ENCODE results near the gene LACTB. TPM values are rescaled to one million over a fixed set of nuclear protein-coding genes. Genes with fewer than 3 reads are reported as not detected.
A peak's percentile ranks its signal among the peaks of the same experiment; 100 is the strongest.

LACTB gene
- total RNA-seq, 4 donors from 2014 or later = 10.9 to 37.1 (median 12.6) TPM

GRCh38 chr15:63107895-63108546 is 13.6 kb upstream of the LACTB start:
- Histone ChIP-seq H3K36me3 (no peaks in the 10 kb centered on the region), H3K27ac (peak overlapping the region in 2 of 4 donors; percentile 37 to 64), H3K4me3 (no peak overlapping the region), H3K9me3 (no peaks in the 10 kb centered on the region), H3K4me1 (peaks cover 0 to 16% (median 0%) of the 10 kb centered on the region in 4 donors), H3K27me3 (no peaks in the 10 kb centered on the region)
- peak in 1 of 3 donors; percentile 55 for DNase-seq
- no peak for TF ChIP-seq POLR2A (IDR thresholded peaks at IDR 0.05)
- TF ChIP-seq CTCF (IDR thresholded peaks at IDR 0.05) = no peak

- no peak for DNase-seq
- no peak overlapping the region for H3K4me3 ChIP-seq
- no peak overlapping the region for H3K27ac ChIP-seq
- TF ChIP-seq CTCF (IDR thresholded peaks at IDR 0.05) = no peak
- no peak for TF ChIP-seq POLR2A (IDR thresholded peaks at IDR 0.05)
- peaks cover 0 to 16% (median 0%) of the 10 kb centered on the region in 4 donors for H3K4me1 ChIP-seq
- no peaks in the 10 kb centered on the region for H3K27me3 ChIP-seq
- H3K9me3 ChIP-seq = no peaks in the 10 kb centered on the region
- H3K36me3 ChIP-seq = no peaks in the 10 kb centered on the region
These were observed 12.2 kb upstream of the LACTB start for GRCh38 chr15:63109498-63109897.

- H3K36me3 ChIP-seq = no peaks in the 10 kb centered on the region
These were observed 11.7 kb upstream of the LACTB start for GRCh38 chr15:63109920-63110319.

GRCh38 chr15:63110428-63111026 is 11.1 kb upstream of the LACTB start:
- Histone ChIP-seq H3K36me3 (no peaks in the 10 kb centered on the region), H3K27ac (no peak overlapping the region), H3K9me3 (no peaks in the 10 kb centered on the region), H3K4me1 (peaks cover 0 to 16% (median 0%) of the 10 kb centered on the region in 4 donors), H3K27me3 (no peaks in the 10 kb centered on the region), H3K4me3 (no peak overlapping the region)
- no peak for DNase-seq
- TF ChIP-seq CTCF (IDR thresholded peaks at IDR 0.05) = no peak
- no peak for TF ChIP-seq POLR2A (IDR thresholded peaks at IDR 0.05)

More at GRCh38 chr15:63109920-63110319, 11.7 kb upstream of the LACTB start:
- TF ChIP-seq POLR2A (IDR thresholded peaks at IDR 0.05) (no peak), CTCF (IDR thresholded peaks at IDR 0.05) (no peak)
- no peaks in the 10 kb centered on the region for H3K27me3 ChIP-seq
- H3K4me3 ChIP-seq = no peak overlapping the region
- no peaks in the 10 kb centered on the region for H3K9me3 ChIP-seq
- H3K4me1 ChIP-seq = peaks cover 0 to 16% (median 0%) of the 10 kb centered on the region in 4 donors
- no peak for DNase-seq
- no peak overlapping the region for H3K27ac ChIP-seq

- Histone ChIP-seq H3K27ac (no peak overlapping the region), H3K9me3 (no peaks in the 10 kb centered on the region), H3K4me1 (peaks cover 0 to 16% (median 0%) of the 10 kb centered on the region in 4 donors), H3K4me3 (no peak overlapping the region), H3K36me3 (no peaks in the 10 kb centered on the region), H3K27me3 (no peaks in the 10 kb centered on the region)
- TF ChIP-seq POLR2A (IDR thresholded peaks at IDR 0.05) (no peak), CTCF (IDR thresholded peaks at IDR 0.05) (no peak)
- no peak for DNase-seq
These were observed 10.2 kb upstream of the LACTB start for GRCh38 chr15:63111481-63111880.

Measured in Peyer's patch (tissue), 4 donors.